Neural cell (in vitro differentiated cells): Measurements from ENCODE around the gene CLPSL1.

Experiments
- EP300 ChIP-seq: fragments of 450-650 bp; conservative IDR thresholded peaks from 2 replicates; pipeline ENCODE4 v1.6.1; 2014; ENCODE audit warnings: antibody characterized with exemption, mild to moderate bottlenecking, moderate library complexity; ENCODE audit not compliant: poor library complexity, severe bottlenecking
- RAD21 ChIP-seq: fragments of 450-650 bp; conservative IDR thresholded peaks from 2 replicates; pipeline ENCODE4 v1.6.1; 2014; ENCODE audit warnings: antibody characterized with exemption, mild to moderate bottlenecking, moderate library complexity
- TF ChIP-seq, protein P1 (sequence below): fragments of 450-650 bp; IDR thresholded peaks from 2 replicates; pipeline ENCODE4 v1.5.1; 2014; ENCODE audit warnings: antibody characterized with exemption, mild to moderate bottlenecking, moderate library complexity; ENCODE audit not compliant: poor library complexity, severe bottlenecking

DNA sequence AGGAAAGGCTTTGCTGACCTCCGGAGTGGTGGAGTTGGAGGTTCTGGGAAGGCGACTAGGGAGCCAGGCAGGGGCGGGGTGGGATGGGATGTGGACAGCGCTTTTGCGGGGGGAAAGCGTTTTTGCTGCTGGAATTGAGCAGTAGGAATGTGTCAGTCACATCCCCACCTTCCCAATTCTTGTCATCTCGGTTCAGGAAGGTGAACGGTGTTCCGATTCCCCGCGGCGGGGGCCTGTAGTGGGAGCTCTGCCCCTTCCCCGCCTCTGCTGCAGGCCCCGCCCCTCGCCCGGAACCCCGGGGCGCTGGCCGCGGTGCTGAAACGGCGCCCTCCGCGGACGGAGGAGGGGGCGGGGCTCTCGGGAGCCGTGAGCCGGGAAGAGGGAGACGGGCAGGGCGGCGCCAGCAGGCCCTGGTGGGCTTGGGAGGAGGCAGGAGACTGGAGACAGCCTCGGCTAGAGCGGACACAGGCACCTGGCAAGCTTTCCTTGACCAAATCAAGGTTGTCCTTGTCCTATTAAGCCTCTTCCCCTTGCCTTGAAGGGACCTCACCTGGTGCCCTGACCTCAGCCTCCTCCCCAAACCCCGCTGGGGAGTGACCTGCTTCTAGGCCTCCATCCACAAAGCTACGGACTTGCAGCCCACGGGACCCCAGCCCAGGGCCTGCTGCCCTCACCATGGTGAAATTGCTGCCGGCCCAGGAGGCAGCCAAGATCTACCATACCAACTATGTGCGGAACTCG, 24.3 kb downstream of the CLPSL1 start, which contains the start of gene LHFPL5:
- TF ChIP-seq, protein P1, sequence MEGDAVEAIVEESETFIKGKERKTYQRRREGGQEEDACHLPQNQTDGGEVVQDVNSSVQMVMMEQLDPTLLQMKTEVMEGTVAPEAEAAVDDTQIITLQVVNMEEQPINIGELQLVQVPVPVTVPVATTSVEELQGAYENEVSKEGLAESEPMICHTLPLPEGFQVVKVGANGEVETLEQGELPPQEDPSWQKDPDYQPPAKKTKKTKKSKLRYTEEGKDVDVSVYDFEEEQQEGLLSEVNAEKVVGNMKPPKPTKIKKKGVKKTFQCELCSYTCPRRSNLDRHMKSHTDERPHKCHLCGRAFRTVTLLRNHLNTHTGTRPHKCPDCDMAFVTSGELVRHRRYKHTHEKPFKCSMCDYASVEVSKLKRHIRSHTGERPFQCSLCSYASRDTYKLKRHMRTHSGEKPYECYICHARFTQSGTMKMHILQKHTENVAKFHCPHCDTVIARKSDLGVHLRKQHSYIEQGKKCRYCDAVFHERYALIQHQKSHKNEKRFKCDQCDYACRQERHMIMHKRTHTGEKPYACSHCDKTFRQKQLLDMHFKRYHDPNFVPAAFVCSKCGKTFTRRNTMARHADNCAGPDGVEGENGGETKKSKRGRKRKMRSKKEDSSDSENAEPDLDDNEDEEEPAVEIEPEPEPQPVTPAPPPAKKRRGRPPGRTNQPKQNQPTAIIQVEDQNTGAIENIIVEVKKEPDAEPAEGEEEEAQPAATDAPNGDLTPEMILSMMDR, result no peak
- TF ChIP-seq EP300, result no peak
- no peak for TF ChIP-seq RAD21
